Measurements from ENCODE around the gene CISD3.

GRCh38 chr17:38731526-38732294 is 1.6 kb downstream of the CISD3 start:
- no peak for TF ChIP-seq GATA2 (IDR thresholded peaks at IDR 0.05; ENCODE audit: low read depth, low read length)
- no peak for TF ChIP-seq GATA3 (IDR thresholded peaks at IDR 0.05; ENCODE audit: low read depth, low read length)
